ENCODE data around the gene AGPS. TPM values are rescaled to one million over a fixed set of nuclear protein-coding genes. Genes with fewer than 3 reads are reported as not detected.

The AGPS gene
- total and polyA plus RNA-seq, 9 of the 15 experiments (the other 6 are each of a cell fraction or from before 2014, with no cell fraction given) = 15.5 to 211 (median 63.1) TPM

- TF ChIP-seq CHD7 (IDR thresholded peaks at IDR 0.05; ENCODE audit: low read depth, low read length) (no peak), MEIS2 (IDR thresholded peaks at IDR 0.05; ENCODE audit: partially characterized antibody) (no peak), HNRNPLL (IDR thresholded peaks at IDR 0.05; ENCODE audit: low read depth, low read length, poor library complexity, severe bottlenecking) (no peak)
Measured at GRCh38 chr2:177419274-177419673, 26.7 kb downstream of the AGPS start (continued).
